MCF 10A (cell line): ENCODE results near the gene PHACTR2. TPM values are rescaled to one million over a fixed set of nuclear protein-coding genes. Genes with fewer than 3 reads are reported as not detected.

Source experiments
- BruUV-seq: library from RNA; stranded (reverse); fragments of 400-500 nt; replicated peaks from 2 replicates; lab custom pipeline; 2021; lab: Mats Ljungman, UMichigan
- CTCF ChIA-PET: fragments of 300-600 bp; sonication (Branson Sonifier 250); formaldehyde crosslinking; extraction: SDS; loops from one replicate; lab custom pipeline; 2021; ENCODE audit warnings: antibody characterized with exemption, inconsistent platforms; lab: Yijun Ruan, JAX
- POLR2A ChIA-PET: fragments of 300-600, 350-650 bp; sonication (Branson Sonifier 250); formaldehyde crosslinking; extraction: SDS; loops from one replicate; lab custom pipeline; 2020; ENCODE audit warnings: antibody characterized with exemption, inconsistent platforms; lab: Yijun Ruan, JAX
- DNase-seq: peaks from one replicate; pipeline ENCODE4 v3.0.0-alpha.2; 2018; ENCODE audit not compliant: unreplicated experiment
- H3K27ac Mint-ChIP-seq: one replicate; pipeline ENCODE4 v1.8.0; 2022; ENCODE audit warnings: mild to moderate bottlenecking, low read depth, mixed read lengths; ENCODE audit not compliant: unreplicated experiment
- H3K27me3 Mint-ChIP-seq: one replicate; pipeline ENCODE4 v1.8.0; 2022; ENCODE audit warnings: mixed read lengths; ENCODE audit not compliant: insufficient read depth, unreplicated experiment
- H3K36me3 Mint-ChIP-seq: one replicate; pipeline ENCODE4 v1.8.0; 2022; ENCODE audit warnings: mild to moderate bottlenecking, moderate library complexity, mixed read lengths; ENCODE audit not compliant: insufficient read depth, unreplicated experiment
- H3K4me1 Mint-ChIP-seq: one replicate; pipeline ENCODE4 v1.8.0; 2022; ENCODE audit warnings: mixed read lengths; ENCODE audit not compliant: insufficient read depth, unreplicated experiment
- H3K4me3 Mint-ChIP-seq: one replicate; pipeline ENCODE4 v1.8.0; 2022; ENCODE audit warnings: mild to moderate bottlenecking, moderate library complexity, mixed read lengths; ENCODE audit not compliant: unreplicated experiment
- H3K9me3 Mint-ChIP-seq: one replicate; pipeline ENCODE4 v1.8.0; 2022; ENCODE audit warnings: mixed read lengths; ENCODE audit not compliant: unreplicated experiment
- intact Hi-C: fragments of 100-400 bp; cut with micrococcal nuclease; formaldehyde crosslinking; loops from 2 replicates; pipeline ENCODE4 v1.14.1; 2022
- total RNA-seq: library from RNA; stranded (reverse); gene quantifications from 2 replicates; pipeline ENCODE4 v1.2.3, GENCODE V29; 2022
- TF ChIP-seq, protein P1 (sequence below): fragments of 200-600 bp; IDR thresholded peaks from one replicate; pipeline ENCODE4 v1.8.0; 2022; ENCODE audit warnings: antibody characterized with exemption, mild to moderate bottlenecking; ENCODE audit not compliant: unreplicated experiment

Gene PHACTR2
- total RNA-seq, 1 experiment from 2014 or later, result 34.4 TPM

DNA sequence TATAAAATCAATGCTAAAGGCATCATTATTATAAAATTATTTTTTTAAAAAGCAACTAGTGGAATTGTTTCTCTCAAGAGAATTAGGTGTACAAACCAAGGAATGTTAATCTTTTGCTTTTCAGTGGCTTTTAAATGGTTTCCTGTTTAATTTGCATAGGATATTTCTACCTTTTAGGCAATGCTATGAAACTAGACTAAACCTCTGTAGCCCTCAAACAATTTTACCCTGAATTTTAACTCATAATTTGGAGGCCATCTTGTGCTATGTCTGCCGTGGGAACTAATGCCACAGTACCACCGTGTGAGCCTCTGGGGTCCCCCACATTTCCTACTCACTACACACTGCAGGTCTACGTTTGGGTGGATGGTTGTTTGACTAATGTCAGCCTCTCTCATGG lies 20.6 kb downstream of the PHACTR2 start:
- no peaks in the 10 kb centered on the region for H3K9me3 Mint-ChIP-seq
- no peak for DNase-seq
- H3K4me1 Mint-ChIP-seq, result no peaks in the 10 kb centered on the region
- ChIA-PET CTCF (interaction anchor here (0.6 kb wide), 1 partner anchor 118 kb away, joined by 3 read pairs; no protein-coding TSS in a partner anchor), POLR2A (interaction anchor here (0.8 kb wide), 1 partner anchor 20 kb away, joined by 3 read pairs; no protein-coding TSS in a partner anchor)
- no peak overlapping the region for H3K4me3 Mint-ChIP-seq
- TF ChIP-seq, protein P1, sequence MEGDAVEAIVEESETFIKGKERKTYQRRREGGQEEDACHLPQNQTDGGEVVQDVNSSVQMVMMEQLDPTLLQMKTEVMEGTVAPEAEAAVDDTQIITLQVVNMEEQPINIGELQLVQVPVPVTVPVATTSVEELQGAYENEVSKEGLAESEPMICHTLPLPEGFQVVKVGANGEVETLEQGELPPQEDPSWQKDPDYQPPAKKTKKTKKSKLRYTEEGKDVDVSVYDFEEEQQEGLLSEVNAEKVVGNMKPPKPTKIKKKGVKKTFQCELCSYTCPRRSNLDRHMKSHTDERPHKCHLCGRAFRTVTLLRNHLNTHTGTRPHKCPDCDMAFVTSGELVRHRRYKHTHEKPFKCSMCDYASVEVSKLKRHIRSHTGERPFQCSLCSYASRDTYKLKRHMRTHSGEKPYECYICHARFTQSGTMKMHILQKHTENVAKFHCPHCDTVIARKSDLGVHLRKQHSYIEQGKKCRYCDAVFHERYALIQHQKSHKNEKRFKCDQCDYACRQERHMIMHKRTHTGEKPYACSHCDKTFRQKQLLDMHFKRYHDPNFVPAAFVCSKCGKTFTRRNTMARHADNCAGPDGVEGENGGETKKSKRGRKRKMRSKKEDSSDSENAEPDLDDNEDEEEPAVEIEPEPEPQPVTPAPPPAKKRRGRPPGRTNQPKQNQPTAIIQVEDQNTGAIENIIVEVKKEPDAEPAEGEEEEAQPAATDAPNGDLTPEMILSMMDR, result no peak
- no peak overlapping the region for H3K27ac Mint-ChIP-seq
- H3K36me3 Mint-ChIP-seq, result no peaks in the 10 kb centered on the region
- H3K27me3 Mint-ChIP-seq, result no peaks in the 10 kb centered on the region
- BruUV-seq, result no TSS peak
- intact Hi-C loops, result no loop called here

DNA sequence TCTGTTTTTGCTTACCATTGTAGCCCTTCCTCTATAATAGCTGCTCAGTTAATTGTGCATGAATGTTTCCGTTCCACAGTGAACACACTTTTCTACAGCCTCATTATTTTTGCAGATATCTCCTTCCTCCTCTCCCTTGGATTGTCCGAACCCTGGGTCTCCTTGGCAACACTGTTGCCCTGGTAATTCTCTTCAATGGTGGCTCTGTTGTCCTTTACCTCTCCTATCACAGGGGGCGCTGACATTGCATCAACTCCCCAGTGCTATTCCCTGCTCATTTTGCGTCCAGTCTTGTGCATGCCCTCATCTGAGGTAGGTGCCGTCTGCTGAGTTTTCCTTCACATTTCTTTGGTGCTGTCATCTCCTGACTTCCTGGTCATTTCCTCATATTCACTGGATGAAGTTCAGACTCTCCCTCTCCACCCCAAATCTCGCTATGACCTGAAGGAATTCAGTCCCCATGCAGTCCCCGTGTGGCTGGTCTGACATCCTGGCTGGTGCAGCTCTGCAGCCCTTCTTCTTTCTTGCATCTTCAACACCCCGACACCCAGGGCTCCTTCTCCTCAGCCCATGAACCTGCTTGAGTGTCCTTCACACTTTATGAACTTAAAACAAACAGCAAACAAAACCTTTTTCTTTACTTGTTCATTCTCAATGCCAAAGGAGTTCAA lies 21.1 kb downstream of the PHACTR2 start:
- Mint-ChIP-seq H3K4me3 (no peak overlapping the region), H3K27me3 (no peaks in the 10 kb centered on the region), H3K9me3 (no peaks in the 10 kb centered on the region), H3K36me3 (no peaks in the 10 kb centered on the region), H3K4me1 (no peaks in the 10 kb centered on the region), H3K27ac (no peak overlapping the region)
- ChIA-PET CTCF (interaction anchor here (0.6 kb wide), 1 partner anchor 119 kb away, joined by 3 read pairs; no protein-coding TSS in a partner anchor), POLR2A (interaction anchor here (0.8 kb wide), 1 partner anchor 20 kb away, joined by 3 read pairs; no protein-coding TSS in a partner anchor)
- no peak for DNase-seq
- TF ChIP-seq, protein P1, result no peak
- intact Hi-C loops, result no loop called here
- BruUV-seq, result no TSS peak

DNA sequence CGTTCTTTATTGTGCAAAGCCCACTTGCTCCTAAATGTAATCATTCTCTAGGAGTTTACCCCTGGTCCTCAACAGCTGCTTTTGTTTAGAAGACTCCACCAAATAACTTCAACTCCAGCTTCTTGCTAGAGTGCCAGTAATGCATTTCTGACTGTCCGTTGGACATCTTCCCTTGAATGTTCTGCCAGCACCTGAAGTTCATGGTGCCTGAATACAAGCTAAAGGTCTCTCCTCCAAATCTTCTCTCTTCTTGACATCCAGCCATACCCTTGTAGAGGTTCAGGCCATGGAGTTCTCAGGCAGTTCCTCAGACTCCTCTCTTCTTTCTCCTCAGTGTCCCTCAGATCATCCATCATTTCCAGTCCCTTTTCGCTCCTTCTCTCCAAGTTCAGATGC lies 21.7 kb downstream of the PHACTR2 start:
- no peaks in the 10 kb centered on the region for H3K4me1 Mint-ChIP-seq
- ChIA-PET POLR2A (interaction anchor here (0.5 to 0.7 kb wide), 2 partner anchors 12 to 20 kb away, joined by 3 to 4 read pairs; no protein-coding TSS in a partner anchor), CTCF (interaction anchor here (0.6 kb wide), 1 partner anchor 405 kb away, joined by 3 read pairs; no protein-coding TSS in a partner anchor)
- H3K27me3 Mint-ChIP-seq, result no peaks in the 10 kb centered on the region
- no peak overlapping the region for H3K27ac Mint-ChIP-seq
- H3K9me3 Mint-ChIP-seq, result no peaks in the 10 kb centered on the region
- H3K4me3 Mint-ChIP-seq, result no peak overlapping the region
- no peak for DNase-seq
- no peaks in the 10 kb centered on the region for H3K36me3 Mint-ChIP-seq
- TF ChIP-seq, protein P1, result no peak
- BruUV-seq, result no TSS peak
- intact Hi-C loops, result no loop called here

DNA sequence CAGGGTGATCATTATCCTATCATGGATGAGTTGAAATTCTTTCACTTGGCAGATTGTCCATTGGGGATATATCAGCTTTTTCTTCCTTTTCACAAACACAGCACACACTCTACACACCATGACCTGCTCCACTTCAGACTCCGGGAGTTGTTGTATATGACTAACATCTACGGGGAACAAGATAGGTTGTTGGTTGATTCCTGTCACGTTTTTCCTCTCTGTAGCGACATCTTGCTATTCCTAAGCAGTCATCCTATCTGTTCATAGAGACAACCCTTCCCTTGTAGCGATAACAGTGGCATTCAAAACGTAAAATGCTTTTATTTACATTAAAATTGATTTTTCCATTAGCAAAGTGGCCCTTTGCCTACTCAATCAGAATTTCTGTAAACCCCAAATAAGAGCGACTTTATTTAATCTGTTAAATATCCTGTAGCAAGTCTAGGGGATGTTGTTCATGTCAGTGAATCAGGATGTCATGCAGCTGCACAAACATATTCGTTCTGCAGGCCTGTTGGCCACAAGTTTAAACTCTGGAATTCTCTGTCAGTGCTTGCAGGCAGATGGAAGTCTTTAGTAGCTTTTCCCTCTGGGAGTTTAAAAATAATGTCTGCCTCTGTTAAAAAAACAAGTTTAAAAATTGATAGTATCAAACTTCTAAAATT lies 23.1 kb downstream of the PHACTR2 start:
- H3K27me3 Mint-ChIP-seq, result no peaks in the 10 kb centered on the region
- ChIA-PET CTCF (interaction anchor here (0.6 kb wide), 1 partner anchor 45 kb away, joined by 3 read pairs; no protein-coding TSS in a partner anchor), POLR2A (interaction anchor here (0.6 kb wide), 1 partner anchor 1156 kb away, joined by 4 read pairs; no protein-coding TSS in a partner anchor)
- peak overlapping the region; percentile 32 for H3K27ac Mint-ChIP-seq
- H3K9me3 Mint-ChIP-seq, result no peaks in the 10 kb centered on the region
- no peaks in the 10 kb centered on the region for H3K4me1 Mint-ChIP-seq
- no peak for DNase-seq
- TF ChIP-seq, protein P1, result no peak
- no peak overlapping the region for H3K4me3 Mint-ChIP-seq
- intact Hi-C loops, result no loop called here
- no TSS peak for BruUV-seq
- H3K36me3 Mint-ChIP-seq, result no peaks in the 10 kb centered on the region
